Tibial nerve (tissue), 4 donors: ENCODE measurements around the gene TAF4. TPM values are rescaled to one million over a fixed set of nuclear protein-coding genes. Genes with fewer than 3 reads are reported as not detected.

Experiments used
- DNase-seq, 2 donors: peaks; one replicate each; pipeline ENCODE4 v3.0.0-alpha.2; 2019; ENCODE audit warnings: low spot score in 2 of 2
- H3K27ac ChIP-seq, 4 donors: fragments of 200-600 bp; sonication (generic) in 3 of 4; one replicate each; pipeline ENCODE4 v1.5.1; 2017 to 2019; ENCODE audit warnings: mild to moderate bottlenecking in 1 of 4
- H3K27me3 ChIP-seq, 2 donors: fragments of 200-600 bp; sonication (generic) in 1 of 2; one replicate each; pipeline versions ENCODE4 v1.5.1 to v1.6.0; 2017 to 2019
- H3K36me3 ChIP-seq, 3 donors: fragments of 200-600 bp; sonication (generic); one replicate each; pipeline ENCODE4 v1.5.1; 2018 to 2019
- H3K4me1 ChIP-seq, 4 donors: fragments of 200-600 bp; sonication (generic) in 3 of 4; one replicate each; pipeline ENCODE4 v1.5.1; 2017 to 2019
- H3K4me3 ChIP-seq, 4 donors: fragments of 200-600 bp; sonication (generic) in 3 of 4; one replicate each; pipeline ENCODE4 v1.5.1; 2017 to 2019; ENCODE audit warnings: mild to moderate bottlenecking in 1 of 4, moderate library complexity in 1 of 4
- H3K9me3 ChIP-seq, 4 donors: fragments of 200-600 bp; sonication (generic) in 3 of 4; one replicate each; pipeline ENCODE4 v1.5.1; 2017 to 2019
- EP300 ChIP-seq, 2 donors: sonication (generic); formaldehyde crosslinking; IDR thresholded peaks; one replicate each; pipeline ENCODE4 v1.6.1; 2017; ENCODE audit warnings: antibody characterized with exemption in 2 of 2, mild to moderate bottlenecking in 1 of 2
- POLR2A ChIP-seq, 2 donors: fragments of 450-650 bp; IDR thresholded peaks; one replicate each; pipeline ENCODE4 v1.6.1; 2017; ENCODE audit warnings: antibody characterized with exemption in 2 of 2, mild to moderate bottlenecking in 2 of 2, moderate library complexity in 2 of 2
- WGBS, 2 donors: methylation state at CpG; one replicate each; pipeline ENCODE4 v1.1.5; 2018; 5-methylcytosine and 5-hydroxymethylcytosine counted together
- total RNA-seq, 4 donors: library from RNA; depleted of rRNA; stranded (reverse); fragments of >200 nt; gene quantifications; one replicate each; pipeline ENCODE4 v1.1.0, GENCODE V29; 2016
- TF ChIP-seq, protein P1 (sequence below), 5 experiments: fragments of 200-600 bp in 3 of 5; fragments of 450-650 bp in 2 of 5; sonication (generic) in 3 of 5; IDR thresholded peaks; one replicate each; pipeline ENCODE4 v1.5.1; 2016 to 2019; ENCODE audit warnings: antibody characterized with exemption in 5 of 5, mild to moderate bottlenecking in 3 of 5, moderate library complexity in 2 of 5

TAF4 gene
- total RNA-seq, 4 donors from 2014 or later, result 11.2 to 50.4 (median 14.8) TPM

DNA sequence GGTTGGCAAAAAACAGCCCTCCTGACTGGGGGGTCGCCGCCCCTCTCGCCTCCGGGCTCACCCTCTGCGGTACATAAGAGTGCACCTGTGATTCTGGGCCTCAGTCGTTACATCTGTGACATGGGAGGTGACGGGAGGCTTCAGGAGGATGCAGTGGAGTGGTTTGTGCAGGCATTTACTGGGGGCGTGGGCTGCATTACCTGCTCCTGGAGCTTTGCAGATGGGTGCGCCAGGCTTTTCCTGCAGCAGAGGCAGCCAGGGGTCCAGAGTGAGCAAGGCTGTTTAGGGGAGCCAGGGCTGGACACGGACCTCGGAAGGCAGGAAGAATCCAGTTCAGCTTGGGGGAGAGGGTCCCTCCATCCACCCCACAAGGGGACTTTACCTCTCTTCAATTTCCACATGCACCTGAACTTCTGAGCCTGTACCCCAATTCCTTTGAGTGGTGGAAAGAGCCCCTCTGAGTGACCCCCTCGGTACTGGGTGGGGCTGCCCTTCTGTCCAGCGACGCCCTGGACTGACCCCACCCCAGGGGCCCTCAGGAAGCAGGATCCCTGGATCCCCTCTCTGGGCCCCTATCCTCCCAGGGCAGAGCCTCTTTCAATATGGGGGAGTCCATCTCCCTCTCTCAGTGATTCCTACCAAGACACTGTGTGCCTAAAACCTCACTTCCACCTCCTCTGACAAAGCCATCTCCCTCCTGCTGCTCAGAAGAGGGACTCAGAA, 134.0 kb downstream of the TAF4 start:
- Histone ChIP-seq H3K9me3 (peaks cover 0 to 10% (median 0%) of the 10 kb centered on the region in 4 donors), H3K36me3 (peaks cover 0 to 8% (median 0%) of the 10 kb centered on the region in 3 donors), H3K4me1 (no peaks in the 10 kb centered on the region), H3K4me3 (no peak overlapping the region), H3K27ac (no peak overlapping the region), H3K27me3 (no peaks in the 10 kb centered on the region)
- peak in 1 of 2 donors; percentile 4 for DNase-seq
- WGBS, 2 donors, result 86 to 88% methylated on average over 10 to 14 of the region's 14 CpGs
- TF ChIP-seq POLR2A (IDR thresholded peaks at IDR 0.05), result no peak
- TF ChIP-seq EP300 (IDR thresholded peaks at IDR 0.05), result no peak

DNA sequence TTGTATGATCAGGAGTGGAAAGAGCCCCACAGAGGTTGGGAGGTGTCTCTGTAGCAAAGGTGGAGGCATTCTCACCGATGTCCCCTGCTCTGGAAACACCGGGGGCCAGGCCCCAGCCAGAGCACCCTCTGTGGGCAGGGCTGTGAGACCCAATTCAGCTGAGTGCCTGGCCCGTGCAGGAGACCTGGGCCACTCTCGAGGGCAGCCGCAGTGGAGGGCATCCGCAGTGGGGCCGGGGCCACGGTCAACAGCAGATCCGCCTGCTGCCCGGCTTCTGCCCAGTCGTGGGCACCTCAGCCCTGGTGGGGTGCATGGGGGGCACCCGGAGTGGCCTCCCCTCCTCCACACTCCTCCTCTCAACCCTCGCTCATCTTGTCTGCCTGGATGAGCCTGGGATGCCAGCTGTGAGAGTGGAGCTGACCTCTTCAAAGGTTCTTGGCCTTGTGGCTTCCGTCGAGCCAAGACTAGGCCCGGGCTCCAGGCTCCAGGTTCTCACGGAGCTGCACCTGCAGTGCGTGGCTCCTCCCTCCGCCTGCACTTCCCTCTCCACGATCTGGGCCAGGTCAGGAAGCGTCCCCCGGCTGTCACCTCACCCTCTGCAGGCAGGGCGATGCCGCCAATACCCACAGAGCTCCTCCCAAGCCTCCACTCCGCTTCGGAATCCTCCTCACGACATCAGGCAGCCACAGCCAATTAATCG, 134.8 kb downstream of the TAF4 start:
- peaks cover 0 to 8% (median 0%) of the 10 kb centered on the region in 3 donors for H3K36me3 ChIP-seq
- WGBS, 2 donors, result 79 to 86% methylated on average over 20 to 25 of the region's 28 CpGs
- DNase-seq, result no peak
- H3K27ac ChIP-seq, result no peak overlapping the region
- no peak overlapping the region for H3K4me3 ChIP-seq
- H3K27me3 ChIP-seq, result no peaks in the 10 kb centered on the region
- no peaks in the 10 kb centered on the region for H3K4me1 ChIP-seq
- TF ChIP-seq, protein P1, sequence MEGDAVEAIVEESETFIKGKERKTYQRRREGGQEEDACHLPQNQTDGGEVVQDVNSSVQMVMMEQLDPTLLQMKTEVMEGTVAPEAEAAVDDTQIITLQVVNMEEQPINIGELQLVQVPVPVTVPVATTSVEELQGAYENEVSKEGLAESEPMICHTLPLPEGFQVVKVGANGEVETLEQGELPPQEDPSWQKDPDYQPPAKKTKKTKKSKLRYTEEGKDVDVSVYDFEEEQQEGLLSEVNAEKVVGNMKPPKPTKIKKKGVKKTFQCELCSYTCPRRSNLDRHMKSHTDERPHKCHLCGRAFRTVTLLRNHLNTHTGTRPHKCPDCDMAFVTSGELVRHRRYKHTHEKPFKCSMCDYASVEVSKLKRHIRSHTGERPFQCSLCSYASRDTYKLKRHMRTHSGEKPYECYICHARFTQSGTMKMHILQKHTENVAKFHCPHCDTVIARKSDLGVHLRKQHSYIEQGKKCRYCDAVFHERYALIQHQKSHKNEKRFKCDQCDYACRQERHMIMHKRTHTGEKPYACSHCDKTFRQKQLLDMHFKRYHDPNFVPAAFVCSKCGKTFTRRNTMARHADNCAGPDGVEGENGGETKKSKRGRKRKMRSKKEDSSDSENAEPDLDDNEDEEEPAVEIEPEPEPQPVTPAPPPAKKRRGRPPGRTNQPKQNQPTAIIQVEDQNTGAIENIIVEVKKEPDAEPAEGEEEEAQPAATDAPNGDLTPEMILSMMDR (IDR thresholded peaks at IDR 0.05), result no peak
- no peak for TF ChIP-seq POLR2A (IDR thresholded peaks at IDR 0.05)
- no peak for TF ChIP-seq EP300 (IDR thresholded peaks at IDR 0.05)
- H3K9me3 ChIP-seq, result peaks cover 0 to 10% (median 0%) of the 10 kb centered on the region in 4 donors

DNA sequence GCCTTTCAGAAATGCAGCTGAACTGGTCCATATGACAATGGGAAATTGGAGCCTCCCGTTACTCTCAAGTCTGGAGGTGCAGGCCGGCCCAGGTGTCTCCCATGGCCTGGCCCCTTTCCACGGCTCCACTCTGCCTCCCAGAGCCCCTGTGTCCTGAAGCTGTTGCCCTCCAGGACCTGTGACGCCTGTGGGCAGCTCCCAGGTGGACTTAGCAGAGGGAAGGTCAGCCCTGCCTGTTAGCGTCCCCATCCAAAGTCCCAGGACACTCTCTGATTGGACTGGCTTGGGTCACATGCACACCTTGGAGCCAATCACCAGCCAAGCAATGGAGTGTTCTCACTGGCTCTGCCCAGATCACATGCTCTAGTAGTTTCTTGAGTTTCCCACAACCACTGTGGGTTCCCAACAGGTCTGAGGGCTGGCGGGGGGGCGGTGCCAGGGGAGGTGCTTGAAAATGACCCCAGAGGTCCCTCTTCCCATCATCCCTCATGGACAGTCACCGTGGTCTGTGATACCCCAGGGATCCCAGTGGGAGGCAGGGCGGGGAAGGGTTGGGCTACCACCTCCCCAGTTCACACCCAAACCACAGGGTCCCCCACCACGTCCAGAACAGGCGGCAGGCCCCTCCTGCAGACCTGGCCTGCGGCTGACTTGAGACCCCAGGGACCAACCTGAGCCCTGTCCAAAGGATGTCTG, 135.6 kb downstream of the TAF4 start:
- H3K4me3 ChIP-seq, result no peak overlapping the region
- H3K4me1 ChIP-seq, result no peaks in the 10 kb centered on the region
- no peaks in the 10 kb centered on the region for H3K27me3 ChIP-seq
- no peak for TF ChIP-seq EP300 (IDR thresholded peaks at IDR 0.05)
- no peak for TF ChIP-seq POLR2A (IDR thresholded peaks at IDR 0.05)
- TF ChIP-seq, protein P1 (IDR thresholded peaks at IDR 0.05), result no peak
- no peak for DNase-seq
- 87 to 93% methylated on average over 10 to 12 of the region's 12 CpGs for WGBS, 2 donors
- peaks cover 0 to 16% (median 0%) of the 10 kb centered on the region in 4 donors for H3K9me3 ChIP-seq
- H3K27ac ChIP-seq, result no peak overlapping the region
- peaks cover 0 to 8% (median 0%) of the 10 kb centered on the region in 3 donors for H3K36me3 ChIP-seq

DNA sequence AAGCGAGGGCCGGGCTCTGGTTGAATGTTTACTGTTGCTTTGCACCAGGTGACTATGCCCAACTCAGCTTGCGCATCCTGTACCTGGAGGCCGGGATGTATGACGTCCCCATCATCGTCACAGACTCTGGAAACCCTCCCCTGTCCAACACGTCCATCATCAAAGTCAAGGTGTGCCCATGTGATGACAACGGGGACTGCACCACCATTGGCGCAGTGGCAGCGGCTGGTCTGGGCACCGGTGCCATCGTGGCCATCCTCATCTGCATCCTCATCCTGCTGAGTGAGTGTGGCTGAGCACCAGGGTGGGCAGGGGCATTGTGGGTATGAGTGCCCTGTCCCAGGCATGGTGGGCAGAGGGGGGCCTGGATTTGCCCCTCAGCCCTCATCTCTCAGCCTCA, 136.1 kb downstream of the TAF4 start:
- Histone ChIP-seq H3K27me3 (no peaks in the 10 kb centered on the region), H3K36me3 (peaks cover 0 to 8% (median 0%) of the 10 kb centered on the region in 3 donors), H3K9me3 (peaks cover 0 to 16% (median 0%) of the 10 kb centered on the region in 4 donors), H3K4me3 (no peak overlapping the region), H3K27ac (no peak overlapping the region), H3K4me1 (no peaks in the 10 kb centered on the region)
- DNase-seq, result no peak
- WGBS, 2 donors, result 93 to 97% methylated on average over 8 to 10 of the region's 12 CpGs
- TF ChIP-seq EP300 (IDR thresholded peaks at IDR 0.05) (no peak), POLR2A (IDR thresholded peaks at IDR 0.05) (no peak)
- TF ChIP-seq, protein P1 (IDR thresholded peaks at IDR 0.05), result no peak

DNA sequence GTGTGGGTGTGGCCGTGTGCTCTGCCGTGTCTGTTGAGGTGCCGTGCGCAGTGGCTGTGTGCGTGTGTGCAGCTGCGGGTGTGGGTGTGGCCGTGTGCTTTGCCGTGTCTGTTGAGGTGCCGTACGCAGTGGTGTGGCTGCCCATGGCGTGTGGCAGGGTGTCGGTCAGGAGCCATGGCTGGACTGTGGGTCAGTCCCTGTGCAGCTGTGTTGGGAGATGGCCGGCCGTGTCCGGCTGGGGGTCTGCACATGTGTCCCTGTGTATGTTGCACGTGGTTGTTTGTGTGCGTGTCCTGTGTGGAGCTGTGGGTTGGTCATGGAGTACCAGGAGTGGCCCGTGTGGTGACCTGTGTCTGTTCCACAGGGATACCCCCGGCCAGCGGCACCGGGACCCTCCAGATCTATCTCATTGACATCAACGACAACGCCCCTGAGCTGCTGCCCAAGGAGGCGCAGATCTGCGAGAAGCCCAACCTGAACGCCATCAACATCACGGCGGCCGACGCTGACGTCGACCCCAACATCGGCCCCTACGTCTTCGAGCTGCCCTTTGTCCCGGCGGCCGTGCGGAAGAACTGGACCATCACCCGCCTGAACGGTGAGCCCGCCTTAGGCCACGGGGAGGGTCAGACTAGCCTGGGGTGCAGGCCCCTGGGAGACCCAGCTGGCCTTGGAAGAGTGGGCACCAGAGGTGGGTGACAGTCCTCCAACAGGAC, 137.7 kb downstream of the TAF4 start:
- 95 to 96% methylated on average over 35 to 43 of the region's 43 CpGs for WGBS, 2 donors

More for the DNA sequence above, 137.7 kb downstream of the TAF4 start:
- peaks cover 0 to 16% (median 0%) of the 10 kb centered on the region in 4 donors for H3K9me3 ChIP-seq
- H3K27me3 ChIP-seq, result no peaks in the 10 kb centered on the region
- peaks cover 0 to 8% (median 0%) of the 10 kb centered on the region in 3 donors for H3K36me3 ChIP-seq
- no peak overlapping the region for H3K27ac ChIP-seq
- TF ChIP-seq, protein P1 (IDR thresholded peaks at IDR 0.05), result no peak
- no peak for TF ChIP-seq EP300 (IDR thresholded peaks at IDR 0.05)
- TF ChIP-seq POLR2A (IDR thresholded peaks at IDR 0.05), result no peak
- no peaks in the 10 kb centered on the region for H3K4me1 ChIP-seq
- no peak for DNase-seq
- H3K4me3 ChIP-seq, result no peak overlapping the region
